Measurements from ENCODE around the gene TAS2R1.

The TAS2R1 gene, protein sequence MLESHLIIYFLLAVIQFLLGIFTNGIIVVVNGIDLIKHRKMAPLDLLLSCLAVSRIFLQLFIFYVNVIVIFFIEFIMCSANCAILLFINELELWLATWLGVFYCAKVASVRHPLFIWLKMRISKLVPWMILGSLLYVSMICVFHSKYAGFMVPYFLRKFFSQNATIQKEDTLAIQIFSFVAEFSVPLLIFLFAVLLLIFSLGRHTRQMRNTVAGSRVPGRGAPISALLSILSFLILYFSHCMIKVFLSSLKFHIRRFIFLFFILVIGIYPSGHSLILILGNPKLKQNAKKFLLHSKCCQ

DNA sequence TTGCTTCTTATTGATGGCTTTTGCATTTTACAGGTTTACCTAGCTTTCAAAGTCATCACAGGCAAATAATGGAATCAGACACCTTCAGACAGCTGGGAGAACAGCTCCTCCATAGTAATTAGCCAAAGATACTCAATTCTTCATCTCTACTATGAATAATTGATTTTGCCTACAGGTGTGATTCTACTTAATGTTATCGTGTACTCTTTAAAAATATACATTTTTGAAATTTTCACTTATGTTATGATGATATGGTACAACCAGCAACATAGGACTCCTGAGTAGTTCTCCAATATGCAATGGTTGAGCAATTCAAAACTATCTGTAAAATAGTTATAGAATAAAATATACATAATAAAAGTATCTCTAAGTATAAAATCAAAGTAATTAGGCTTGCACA is at the start of gene TAS2R1:
TAS2R1 (minus strand) TSS at position 101 of the 400 bp plus-strand sequence. CDS start 319 bp downstream, outside the sequence.
- DNase-seq: no peak

DNA sequence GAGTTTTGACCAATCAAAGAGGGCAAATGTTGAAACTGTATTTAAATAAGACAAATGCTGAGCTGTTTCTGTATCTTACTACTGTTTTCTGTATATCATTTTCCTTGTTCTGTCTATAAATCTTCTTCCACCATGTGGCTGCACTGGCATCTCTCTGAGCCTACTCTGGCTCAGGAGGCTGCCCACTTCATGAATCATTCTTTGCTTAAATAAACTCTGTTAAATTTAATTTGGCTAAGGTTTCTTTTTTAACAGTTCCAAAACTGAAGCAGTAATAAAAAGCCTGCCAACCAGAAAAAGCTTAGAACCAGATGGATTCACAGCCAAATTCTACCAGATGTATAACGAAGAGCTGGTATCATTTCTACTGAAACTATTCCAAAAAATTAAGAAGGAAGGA is 40.2 kb upstream of the TAS2R1 start:
- no peak for DNase-seq

DNA sequence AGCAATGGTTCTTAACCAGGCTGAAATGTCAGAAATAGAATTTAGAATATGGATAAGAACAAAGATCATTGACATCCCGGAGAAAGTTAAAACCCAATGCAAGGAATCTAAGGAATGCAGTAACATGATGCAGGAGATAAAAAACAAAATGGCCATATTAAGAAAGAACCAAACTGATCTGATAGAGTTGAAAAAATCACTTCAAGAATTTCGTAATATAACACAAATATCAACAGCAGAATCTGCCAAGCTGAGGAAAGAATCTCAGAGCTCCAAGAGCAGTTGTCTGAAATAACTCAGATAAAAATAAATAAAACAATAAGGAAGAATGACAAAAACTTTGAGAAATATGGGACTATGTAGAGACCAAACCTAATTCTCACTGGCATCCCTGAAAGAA is 37.8 kb upstream of the TAS2R1 start:
- no peak for DNase-seq

DNA sequence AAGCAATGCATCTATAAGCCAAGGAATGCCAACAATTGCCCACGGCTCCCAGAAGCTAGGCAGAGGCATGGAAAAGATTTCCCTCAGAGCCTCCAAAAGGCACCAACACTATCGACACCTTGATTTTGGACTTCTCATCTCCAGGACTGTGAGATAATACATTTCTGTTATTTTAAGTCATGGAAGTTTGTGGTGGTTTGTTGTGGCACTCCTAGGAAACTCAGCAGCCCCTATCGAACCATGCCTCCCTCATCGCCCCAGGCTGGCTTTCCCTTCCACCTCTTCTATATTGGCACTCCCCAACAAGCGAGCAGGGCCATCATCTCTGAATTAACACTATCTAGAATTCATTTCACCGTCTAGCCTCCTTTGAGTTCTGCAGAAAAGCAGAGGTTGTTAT is 33.7 kb upstream of the TAS2R1 start:
- DNase-seq: no peak

DNA sequence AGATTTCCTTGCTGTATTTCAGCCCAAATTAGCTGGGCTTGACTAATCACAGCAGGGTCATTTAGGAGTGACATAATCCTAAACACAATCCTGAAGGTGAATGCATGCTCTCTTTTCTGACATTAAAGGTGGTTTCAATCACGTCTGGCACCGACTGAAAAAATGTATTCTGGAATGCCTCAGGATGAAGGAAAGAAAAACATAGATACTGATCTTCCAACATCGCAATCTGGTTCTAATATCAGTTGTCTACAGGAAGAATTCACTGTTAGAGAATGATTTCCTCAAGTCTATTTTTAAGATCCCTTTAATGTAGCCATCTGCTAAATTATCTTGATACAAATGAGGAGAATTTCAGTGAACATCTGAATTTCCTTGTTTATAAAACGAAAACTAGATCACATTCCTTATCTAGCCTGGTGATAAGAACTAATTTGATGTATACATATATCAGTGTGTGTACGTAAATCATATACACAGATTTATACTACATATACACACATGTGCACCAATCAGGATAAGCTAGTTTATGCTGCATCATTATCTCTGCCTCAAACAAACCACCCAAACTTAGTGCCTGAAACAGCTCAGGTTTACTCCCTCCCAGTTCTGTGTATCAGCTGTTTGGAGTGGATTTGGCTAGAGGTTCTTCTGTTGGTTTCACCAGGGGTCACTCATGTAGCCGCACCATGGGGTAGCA is 31.3 kb upstream of the TAS2R1 start:
- no peak for DNase-seq

DNA sequence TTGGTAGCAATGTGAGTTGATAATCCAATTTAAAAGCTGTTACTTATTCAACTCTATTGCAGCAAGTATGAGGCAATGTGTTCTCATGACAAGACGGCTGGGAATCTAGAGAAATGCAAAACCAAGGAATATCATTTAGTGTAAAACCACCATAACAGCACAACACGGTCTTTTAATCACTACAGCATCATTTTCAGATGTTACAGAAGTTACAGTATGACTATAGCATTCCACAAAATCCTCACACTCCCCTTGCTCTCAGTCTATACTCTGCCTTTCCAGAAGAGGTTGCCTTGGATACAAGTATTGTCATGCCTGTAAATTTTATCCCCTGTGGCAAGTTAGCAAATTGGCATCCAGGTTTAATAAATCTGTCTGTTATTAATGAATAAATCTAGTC is 28.6 kb upstream of the TAS2R1 start:
- DNase-seq: no peak

DNA sequence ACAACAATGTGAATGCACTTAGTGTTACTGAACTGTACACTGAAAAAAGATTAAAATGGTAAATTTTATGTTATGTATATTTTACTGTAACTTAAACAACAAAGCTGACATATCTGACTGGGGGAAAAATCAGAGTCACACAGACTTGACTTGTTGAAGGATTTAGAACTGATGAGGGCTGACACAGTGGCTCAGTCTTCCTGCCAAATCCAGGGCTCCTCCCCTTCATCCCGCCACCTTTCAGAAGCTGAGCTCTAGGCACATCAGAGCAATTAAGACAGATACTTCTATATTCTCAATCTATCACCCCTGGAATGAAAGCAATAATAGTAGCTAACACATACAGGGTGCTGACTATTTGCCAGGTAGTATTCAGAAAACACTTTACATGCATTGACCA is 27.7 kb upstream of the TAS2R1 start:
- no peak for DNase-seq

DNA sequence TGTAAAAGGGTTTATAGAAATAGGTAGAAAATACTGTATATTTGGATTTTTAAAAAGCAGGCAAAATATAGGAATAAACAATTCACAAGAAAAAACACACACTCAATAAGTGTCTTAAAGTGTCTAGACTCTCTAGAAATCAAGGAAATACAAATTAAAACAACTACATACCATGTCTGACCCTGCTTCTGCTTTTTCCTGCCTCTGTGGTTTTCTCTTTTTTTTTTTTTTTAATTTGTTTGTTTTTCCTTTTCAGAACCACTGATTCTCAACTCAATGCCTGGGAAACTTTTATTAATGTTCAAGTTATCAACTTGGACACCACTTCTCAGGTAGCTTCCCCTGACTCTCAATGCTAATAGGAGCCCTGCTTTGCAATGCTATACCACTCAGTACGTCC is 25.5 kb upstream of the TAS2R1 start:
- DNase-seq: no peak

DNA sequence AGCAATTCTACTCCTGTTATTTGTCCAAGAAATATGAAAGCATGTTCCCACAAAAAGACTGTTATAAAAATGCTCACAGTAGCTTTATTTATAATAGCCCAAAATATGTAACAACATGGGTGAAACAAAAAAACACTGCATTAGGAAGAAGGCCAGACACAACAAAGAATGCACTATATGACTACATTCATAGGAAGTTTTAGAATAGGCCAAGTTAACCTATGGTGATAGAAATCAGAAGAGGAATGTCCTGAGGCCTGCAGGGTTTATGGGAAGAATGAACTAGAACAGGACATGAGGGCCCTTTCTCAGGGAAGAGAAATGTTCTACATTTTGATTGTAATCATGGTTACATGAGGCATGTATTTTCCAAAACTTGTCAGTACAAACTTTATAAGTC is 24.7 kb upstream of the TAS2R1 start:
- DNase-seq: no peak

DNA sequence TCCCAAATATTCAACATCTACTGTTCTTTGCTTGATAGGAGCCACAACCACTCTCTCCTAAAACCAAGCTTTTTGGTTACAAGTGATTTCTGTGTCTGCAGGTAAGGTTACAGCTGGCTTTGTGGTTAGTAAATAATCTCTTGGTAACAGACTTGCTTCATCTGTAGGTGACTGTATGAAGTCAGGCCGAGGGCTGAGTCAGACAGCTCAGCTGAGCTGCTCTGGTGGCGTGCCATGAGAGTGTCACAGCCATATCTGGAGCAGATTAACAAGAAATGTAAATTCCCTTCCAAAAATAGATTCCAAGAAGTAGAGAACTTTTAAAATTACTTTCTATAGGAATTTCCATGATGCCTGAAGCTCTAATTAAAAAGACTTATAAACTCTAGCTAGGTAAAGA is 23.7 kb upstream of the TAS2R1 start:
- no peak for DNase-seq

DNA sequence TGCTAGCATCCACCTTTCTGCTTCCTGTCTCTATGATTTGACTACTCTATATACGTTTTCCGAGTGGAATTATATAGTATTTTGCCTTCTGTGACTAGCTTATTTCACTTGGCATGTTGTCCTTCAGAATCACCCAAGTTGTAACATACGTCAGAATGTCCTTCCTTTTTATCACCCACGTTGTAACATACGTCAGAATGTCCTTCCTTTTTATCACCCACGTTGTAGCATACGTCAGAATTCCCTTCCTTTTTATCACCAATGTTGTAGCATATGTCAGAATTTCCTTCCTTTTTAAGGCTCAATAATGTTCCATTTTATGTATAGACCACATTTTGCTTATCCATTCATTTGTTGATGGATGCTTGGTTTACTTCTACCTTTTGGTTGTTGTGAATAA is 22.9 kb upstream of the TAS2R1 start:
- no peak for DNase-seq

DNA sequence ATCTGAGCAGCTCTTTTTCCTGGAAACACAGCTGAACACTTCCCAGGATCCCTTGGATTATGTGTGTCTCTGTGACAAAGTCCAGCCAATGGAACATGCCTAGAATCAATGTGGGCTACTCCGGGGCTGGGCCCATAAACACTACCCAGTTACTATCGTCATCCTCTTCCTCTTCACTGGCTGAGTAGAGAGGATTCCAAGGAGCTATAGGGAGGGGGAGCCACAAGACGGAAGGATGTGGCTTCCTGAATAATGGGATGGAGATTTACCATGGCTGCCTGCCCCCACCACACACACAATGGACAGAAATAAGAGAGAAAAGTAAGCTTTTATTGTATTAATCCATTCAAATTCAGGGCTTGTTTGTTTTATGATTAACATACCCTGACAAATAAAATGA is 22.1 kb upstream of the TAS2R1 start:
- DNase-seq: no peak

DNA sequence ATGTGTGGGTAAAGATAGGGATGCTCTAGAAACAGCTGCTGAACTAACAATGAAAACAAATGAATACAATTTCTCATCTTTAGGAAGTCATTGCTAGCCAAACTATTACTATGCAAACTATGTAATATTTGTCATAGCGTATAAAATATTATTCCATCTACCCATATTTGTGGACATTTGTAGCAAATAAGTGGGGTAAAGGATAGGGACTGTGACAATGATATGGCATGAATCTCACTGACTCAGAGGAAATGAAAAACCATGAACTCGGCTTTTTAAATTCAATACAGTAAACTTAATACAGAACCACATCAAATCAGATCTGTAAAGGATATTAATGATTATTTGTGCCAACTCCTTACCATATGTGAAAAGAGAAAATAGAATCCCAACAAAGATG is 16.7 kb upstream of the TAS2R1 start:
- no peak for DNase-seq

DNA sequence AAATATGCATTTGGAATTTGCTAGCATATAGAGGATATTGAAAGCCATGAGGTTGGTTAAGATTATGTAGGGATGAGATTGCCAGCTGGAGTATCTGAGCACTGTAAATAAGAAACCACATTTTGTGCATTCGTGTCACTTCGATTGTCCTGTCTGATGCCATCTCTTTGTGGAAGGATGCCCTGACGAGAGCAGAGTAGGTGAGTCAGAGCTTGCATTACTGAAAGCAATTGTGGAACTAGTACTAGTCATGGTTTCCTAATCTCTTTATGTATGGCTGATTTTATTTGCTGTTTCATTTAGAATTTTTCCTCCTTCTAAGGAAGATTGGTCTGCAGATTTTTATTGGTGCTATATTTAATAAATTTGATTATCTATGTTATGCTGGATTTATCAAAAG is 14.5 kb upstream of the TAS2R1 start:
- no peak for DNase-seq

DNA sequence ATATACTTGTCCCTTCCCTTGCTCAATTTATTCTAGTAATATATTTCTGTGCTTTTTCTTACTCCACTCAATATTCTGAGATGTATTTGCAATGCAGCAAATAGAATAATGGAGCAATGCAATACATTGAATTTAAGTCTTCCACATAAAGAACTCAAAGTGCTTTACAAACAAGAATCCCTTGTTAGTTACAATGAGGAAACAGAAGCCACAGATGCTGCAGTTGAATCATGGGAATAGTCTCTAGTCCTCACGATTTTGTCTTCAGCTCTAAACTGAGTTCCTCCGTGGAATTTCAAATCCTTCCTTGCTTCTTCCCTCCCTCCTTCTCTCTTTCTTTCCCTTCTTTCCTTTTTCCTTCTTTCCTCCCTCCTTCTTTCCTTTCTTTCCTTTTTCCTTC is 12.5 kb upstream of the TAS2R1 start:
- DNase-seq: no peak

DNA sequence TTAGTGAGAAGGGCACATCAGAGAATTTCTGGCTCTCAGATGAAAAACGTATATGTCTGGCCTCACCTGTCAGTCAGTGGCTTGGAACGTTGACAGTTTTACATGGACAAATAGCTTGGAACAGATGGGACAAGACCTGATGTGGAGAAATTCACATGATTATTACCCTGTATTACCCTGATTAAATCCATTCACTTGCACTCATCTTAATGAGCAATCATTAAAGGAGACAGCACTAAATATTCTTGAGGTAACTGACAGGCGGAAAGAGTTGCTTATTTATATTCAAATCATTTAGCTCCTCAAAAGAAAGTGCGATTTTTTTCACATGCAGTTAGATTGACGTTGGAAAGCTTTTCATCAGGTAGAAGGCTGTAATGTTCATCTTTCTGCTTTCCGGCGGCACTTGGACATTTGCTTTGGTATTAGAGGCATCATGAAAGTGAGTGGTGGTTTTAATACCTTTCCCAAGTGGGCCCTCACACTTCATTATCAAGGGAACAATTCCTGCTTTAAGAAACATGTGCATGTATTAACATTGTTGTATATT is 11.7 kb upstream of the TAS2R1 start:
- no peak for DNase-seq

DNA sequence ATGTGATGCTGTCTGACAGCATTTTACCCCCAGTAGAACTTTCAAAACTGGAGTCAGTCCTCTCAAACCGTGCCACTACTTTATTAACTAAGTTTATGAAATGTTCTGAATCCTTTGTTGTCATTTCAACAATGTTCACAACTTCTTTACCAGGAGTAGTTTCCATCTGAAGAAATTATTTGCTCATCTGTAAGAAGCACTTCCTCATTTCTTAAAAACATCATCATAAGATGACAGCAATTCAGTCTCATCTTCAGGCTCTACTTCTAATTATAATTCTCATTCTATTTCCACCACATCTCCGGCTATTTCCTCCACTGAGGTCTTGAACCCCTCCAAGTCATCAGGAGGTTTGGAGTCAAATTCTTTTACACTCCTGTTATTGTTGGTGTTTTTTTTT is 2.3 kb upstream of the TAS2R1 start:
- no peak for DNase-seq

DNA sequence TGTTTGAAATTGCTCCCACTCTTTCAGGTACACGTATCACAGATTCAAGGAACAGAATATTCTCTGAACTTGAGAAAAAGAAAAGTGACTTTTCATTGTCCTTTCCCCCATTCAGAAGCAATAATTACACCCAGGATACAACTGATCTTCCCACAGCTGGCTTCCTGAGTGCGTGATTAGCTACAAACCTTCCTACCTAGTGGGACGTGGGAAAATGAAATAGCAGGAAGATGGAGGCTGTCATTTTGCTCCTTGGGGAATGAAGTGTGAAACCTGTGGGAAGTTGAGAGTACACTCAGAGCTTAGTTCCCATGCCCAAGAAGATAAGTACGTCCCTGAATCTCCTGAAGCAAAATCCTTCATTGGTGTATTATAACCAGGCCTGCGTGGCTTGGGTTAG is 2.6 kb downstream of the TAS2R1 start:
- no peak for DNase-seq

DNA sequence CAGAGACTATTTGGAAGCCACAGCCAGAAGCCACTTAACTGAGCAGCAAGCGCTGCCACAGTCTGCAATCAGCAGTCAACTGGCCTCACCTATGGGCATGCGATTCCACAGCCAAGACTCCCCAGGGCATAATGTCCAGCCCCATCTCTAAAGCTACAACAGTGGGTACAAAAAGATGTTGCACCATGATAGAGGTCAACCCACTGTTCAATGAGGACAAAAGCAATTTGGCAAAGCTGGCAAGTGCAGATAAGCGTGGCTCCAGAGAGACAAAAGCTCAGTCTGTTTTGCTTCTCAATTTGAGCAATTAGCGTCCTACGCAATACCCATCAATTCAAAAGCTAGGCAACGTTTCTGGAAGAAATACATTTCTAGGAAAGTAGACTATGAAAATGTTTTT is 3.2 kb downstream of the TAS2R1 start:
- DNase-seq: no peak

DNA sequence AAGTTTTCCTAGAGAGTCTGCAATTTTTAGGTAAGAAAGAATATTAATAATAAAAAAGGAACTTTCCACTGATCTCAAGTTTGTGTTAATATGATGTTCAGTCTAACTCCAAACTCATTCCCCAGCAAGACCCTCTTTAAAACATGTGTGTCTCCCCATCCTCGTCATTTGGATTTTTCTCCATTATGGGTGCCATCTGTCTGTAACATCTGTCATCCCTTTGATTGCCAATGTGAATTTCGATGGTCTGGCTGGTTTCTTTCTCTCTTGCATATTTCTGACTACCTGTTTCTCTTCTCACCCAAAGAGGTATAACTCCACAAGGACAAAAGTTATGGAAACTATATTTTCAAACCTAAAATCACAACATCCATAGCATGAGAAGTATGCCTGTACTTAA is 4.4 kb downstream of the TAS2R1 start:
- DNase-seq: no peak

DNA sequence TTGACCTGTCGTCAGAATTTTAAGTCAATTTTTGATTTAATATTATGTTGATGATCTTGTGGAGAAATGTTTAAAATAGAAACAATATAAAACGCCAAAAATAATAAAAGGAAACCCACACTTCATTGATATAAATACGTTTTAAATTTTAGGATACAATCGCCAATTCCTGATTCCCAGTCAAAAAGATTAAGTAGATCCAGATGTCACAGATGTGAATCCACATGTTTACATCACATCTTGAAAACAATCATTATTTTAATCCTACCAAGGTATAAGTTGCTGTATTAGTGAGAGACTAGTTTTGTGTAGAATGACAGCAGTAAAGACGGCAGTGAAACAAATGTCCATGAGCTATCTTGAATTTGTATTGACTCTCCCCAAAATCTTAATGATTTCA is 4.9 kb downstream of the TAS2R1 start:
- no peak for DNase-seq

DNA sequence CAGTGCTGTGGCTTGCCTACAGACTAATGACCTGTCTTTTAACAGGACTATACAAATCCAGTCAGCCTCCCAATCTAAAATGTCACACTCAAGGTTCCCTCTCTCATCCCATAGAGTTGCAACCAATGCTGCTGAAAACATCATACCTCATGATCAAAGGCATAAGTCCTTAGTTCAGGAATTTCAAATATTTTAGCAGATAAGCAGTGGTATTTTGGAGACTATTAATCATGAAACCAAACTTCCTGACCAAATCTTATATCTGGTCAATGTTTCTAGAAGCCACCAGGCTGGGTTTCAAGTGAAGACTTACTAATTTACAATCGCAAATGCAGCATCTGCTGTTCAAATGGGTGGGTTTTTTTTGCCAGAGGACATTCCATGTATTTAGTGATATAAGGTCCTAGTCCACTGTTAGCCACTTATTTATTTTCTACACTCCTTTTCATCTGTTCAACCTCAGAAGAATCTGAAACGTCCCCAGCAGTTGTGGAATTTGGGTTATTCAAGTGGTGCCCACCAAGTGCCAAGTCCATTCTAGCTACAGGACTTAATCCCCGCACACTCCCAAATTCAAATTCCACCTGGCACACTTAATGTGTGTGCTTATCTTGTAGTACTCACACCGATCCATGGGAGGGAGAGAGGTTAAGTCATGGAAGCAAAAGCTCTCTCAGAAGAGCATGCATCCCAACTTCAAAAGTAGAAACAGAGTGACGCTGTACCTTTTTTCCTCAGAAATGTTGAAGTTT is 5.8 kb downstream of the TAS2R1 start:
- no peak for DNase-seq

DNA sequence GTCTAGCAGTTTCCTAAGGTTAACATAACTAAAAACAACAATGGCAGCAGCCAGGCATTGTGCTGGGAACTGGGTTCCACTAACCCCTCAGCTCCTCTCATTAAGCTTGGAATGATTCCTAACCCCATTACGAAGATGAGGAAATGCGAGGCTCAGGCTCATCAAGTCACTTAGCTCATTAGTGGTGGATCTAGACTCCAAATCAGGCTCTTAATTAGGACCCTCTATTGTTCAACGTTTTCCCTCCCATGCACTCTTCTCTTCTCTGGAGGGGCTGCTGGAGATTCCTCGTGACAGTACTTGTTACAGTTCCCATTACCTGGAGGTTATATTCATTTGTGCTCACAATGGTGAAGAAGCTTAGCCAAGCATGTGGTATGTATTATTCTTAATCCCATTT is 6.5 kb downstream of the TAS2R1 start:
- no peak for DNase-seq

DNA sequence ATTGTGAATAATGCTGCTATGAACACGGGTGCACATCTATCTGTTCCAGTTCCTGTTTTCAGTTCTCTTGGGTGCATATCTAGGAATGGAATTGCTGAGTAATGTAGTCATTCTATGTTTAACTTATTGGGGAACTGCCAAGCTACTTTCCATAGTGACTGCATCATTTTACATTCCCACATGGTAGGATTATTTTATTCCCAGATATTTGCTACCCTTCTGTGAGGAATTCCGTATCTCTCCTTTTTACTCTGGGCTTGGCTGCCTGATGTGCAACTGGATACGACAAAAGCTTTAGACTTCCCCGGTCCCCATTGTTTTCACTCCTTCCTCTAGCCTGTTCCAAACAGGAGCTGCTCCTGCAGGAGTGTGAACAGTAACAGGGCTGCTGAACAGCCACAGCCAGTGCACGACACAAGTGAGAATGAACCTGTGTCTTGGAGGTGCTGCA is 7.2 kb downstream of the TAS2R1 start:
- DNase-seq: no peak
